ENCODE results near the gene FBXO22. TPM values are rescaled to one million over a fixed set of nuclear protein-coding genes. Genes with fewer than 3 reads are reported as not detected.
"Not testable (repeated sequence)": the region's sequence is repeated elsewhere in the genome, so short reads cannot be mapped to it uniquely, and the experiment has no call there.

The FBXO22 gene
- total and polyA plus RNA-seq, 2 donors (not counting 1 experiment from before 2014, with no cell fraction given): 27.0 to 75.6 TPM

DNA sequence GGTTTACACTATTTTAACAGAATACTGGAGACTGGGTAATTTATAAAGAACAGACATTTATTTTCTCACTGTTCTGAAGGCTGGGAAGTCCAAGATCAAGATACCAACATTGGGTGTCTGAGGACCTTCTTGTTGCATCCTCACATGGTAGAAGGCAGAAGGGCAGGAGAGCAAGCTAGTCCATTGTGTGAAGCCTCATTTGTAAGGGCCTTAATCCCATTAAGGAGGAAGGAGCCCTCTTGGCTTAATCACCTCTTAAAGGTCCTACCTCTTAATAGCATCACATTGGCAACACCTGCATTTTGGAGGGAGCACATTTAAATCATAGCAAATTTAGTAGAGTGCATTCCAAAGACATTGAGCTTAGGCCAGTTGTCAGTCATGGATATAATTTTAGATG is 34.2 kb upstream of the FBXO22 start:
- Histone ChIP-seq H3K4me3 (replicated peaks in 1 of 4; ENCODE audit: control extremely low read depth in 1 of 4, insufficient read depth in 1 of 4, low read depth in 3 of 4, low read length in 4 of 4) (no peak overlapping the region), H3K36me3 (ENCODE audit: control insufficient read depth, insufficient read depth, low read length) (no peaks in the 10 kb centered on the region), H3K27ac (ENCODE audit: insufficient read depth, low read length) (no peak overlapping the region), H3K4me1 (ENCODE audit: control insufficient read depth, extremely low read depth, insufficient read depth, low read length) (no peaks in the 10 kb centered on the region), H3K4me2 (ENCODE audit: extremely low read depth, insufficient read depth, low read length) (no peak overlapping the region), H2AFZ (ENCODE audit: low read length) (no peak overlapping the region), H3K9me3 (ENCODE audit: control insufficient read depth, insufficient read depth, low read depth, low read length) (no peaks in the 10 kb centered on the region), H3K9ac (ENCODE audit: insufficient read depth, low read length) (no peak overlapping the region), H4K20me1 (ENCODE audit: control insufficient read depth, extremely low read depth, insufficient read depth, low read length) (no peaks in the 10 kb centered on the region), H3K27me3 (ENCODE audit: control insufficient read depth, insufficient read depth, low read length) (no peaks in the 10 kb centered on the region), H3K79me2 (ENCODE audit: control insufficient read depth, insufficient read depth, low read length) (peaks cover 2% of the 10 kb centered on the region)
- DNase-seq (ENCODE audit: low read depth in 2 of 2): no peak
- TF ChIP-seq, protein P1, sequence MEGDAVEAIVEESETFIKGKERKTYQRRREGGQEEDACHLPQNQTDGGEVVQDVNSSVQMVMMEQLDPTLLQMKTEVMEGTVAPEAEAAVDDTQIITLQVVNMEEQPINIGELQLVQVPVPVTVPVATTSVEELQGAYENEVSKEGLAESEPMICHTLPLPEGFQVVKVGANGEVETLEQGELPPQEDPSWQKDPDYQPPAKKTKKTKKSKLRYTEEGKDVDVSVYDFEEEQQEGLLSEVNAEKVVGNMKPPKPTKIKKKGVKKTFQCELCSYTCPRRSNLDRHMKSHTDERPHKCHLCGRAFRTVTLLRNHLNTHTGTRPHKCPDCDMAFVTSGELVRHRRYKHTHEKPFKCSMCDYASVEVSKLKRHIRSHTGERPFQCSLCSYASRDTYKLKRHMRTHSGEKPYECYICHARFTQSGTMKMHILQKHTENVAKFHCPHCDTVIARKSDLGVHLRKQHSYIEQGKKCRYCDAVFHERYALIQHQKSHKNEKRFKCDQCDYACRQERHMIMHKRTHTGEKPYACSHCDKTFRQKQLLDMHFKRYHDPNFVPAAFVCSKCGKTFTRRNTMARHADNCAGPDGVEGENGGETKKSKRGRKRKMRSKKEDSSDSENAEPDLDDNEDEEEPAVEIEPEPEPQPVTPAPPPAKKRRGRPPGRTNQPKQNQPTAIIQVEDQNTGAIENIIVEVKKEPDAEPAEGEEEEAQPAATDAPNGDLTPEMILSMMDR (conservative IDR thresholded peaks at IDR 0.05 in 1 of 2, IDR thresholded peaks at IDR 0.05 in 1 of 2; ENCODE audit: low read depth in 1 of 2, low read length in 2 of 2): no peak
- no peak for TF ChIP-seq EZH2 (IDR thresholded peaks at IDR 0.05; ENCODE audit: low read length, missing control alignments)

DNA sequence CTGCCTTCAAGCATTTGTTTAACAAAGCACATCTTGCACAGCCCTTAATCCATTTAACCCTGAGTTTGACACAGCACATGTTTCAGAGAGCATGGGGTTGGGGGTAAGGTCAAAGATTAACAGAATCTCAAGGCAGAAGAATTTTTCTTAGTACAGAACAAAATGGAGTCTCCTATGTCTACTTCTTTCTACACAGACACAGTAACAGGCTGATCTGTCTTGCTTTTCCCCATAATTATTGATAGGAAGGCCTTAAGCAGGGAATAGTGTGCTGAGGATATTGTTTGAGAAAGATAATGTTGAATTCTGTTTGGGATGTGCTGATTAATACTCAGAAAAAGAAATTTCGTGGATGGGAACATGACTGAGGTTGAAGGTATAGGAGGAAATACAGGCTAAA is 32.1 kb upstream of the FBXO22 start:
- not testable (repeated sequence) for H4K20me1 ChIP-seq (ENCODE audit: control insufficient read depth, extremely low read depth, insufficient read depth, low read length); H3K9ac ChIP-seq (ENCODE audit: insufficient read depth, low read length)

DNA sequence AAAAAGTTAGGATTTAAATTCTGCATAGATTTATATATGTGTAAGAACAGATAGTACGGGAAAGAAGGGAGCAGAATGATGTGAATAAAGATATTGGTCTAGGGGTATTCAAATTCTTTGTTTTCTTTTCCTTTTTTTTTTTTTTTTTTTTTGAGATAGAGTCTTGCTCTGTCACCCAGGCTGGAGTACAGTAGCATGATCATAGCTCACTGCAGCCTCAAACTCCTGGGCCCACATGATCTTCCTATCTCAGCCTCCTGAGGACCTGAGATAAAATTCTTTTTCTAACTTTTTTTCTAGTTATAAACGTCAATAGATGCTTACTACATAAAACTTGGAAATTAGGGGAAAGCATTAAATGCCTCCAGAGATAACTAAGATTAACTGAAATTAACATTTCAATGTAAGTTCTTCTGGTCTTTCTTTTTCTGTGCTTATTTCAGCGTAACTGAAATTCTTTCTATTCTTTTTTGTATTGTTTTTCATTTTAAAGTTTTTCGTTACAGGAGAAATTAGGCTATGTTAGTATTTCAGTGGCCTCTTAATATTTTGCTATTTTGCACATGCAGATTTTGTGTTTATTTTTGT is 31.2 kb upstream of the FBXO22 start:
- Histone ChIP-seq H3K9ac (ENCODE audit: insufficient read depth, low read length) (no peak overlapping the region), H3K4me1 (ENCODE audit: control insufficient read depth, extremely low read depth, insufficient read depth, low read length) (no peaks in the 10 kb centered on the region), H3K36me3 (ENCODE audit: control insufficient read depth, insufficient read depth, low read length) (peaks cover 2% of the 10 kb centered on the region), H3K79me2 (ENCODE audit: control insufficient read depth, insufficient read depth, low read length) (no peaks in the 10 kb centered on the region), H3K4me3 (replicated peaks in 1 of 4; ENCODE audit: control extremely low read depth in 1 of 4, insufficient read depth in 1 of 4, low read depth in 3 of 4, low read length in 4 of 4) (no peak overlapping the region), H3K9me3 (ENCODE audit: control insufficient read depth, insufficient read depth, low read depth, low read length) (no peaks in the 10 kb centered on the region), H3K4me2 (ENCODE audit: extremely low read depth, insufficient read depth, low read length) (no peak overlapping the region), H2AFZ (ENCODE audit: low read length) (no peak overlapping the region), H4K20me1 (ENCODE audit: control insufficient read depth, extremely low read depth, insufficient read depth, low read length) (no peaks in the 10 kb centered on the region), H3K27ac (ENCODE audit: insufficient read depth, low read length) (no peak overlapping the region), H3K27me3 (ENCODE audit: control insufficient read depth, insufficient read depth, low read length) (no peaks in the 10 kb centered on the region)
- DNase-seq (ENCODE audit: low read depth in 2 of 2): no peak
- no peak for TF ChIP-seq EZH2 (IDR thresholded peaks at IDR 0.05; ENCODE audit: low read length, missing control alignments)
- TF ChIP-seq, protein P1 (conservative IDR thresholded peaks at IDR 0.05 in 1 of 2, IDR thresholded peaks at IDR 0.05 in 1 of 2; ENCODE audit: low read depth in 1 of 2, low read length in 2 of 2): no peak

More for the DNA sequence above, 32.1 kb upstream of the FBXO22 start:
- not testable (repeated sequence) for H3K36me3 ChIP-seq (ENCODE audit: control insufficient read depth, insufficient read depth, low read length); H3K9me3 ChIP-seq (ENCODE audit: control insufficient read depth, insufficient read depth, low read depth, low read length); H3K27ac ChIP-seq (ENCODE audit: insufficient read depth, low read length); DNase-seq (ENCODE audit: low read depth in 2 of 2); H3K4me3 ChIP-seq (replicated peaks in 1 of 4; ENCODE audit: control extremely low read depth in 1 of 4, insufficient read depth in 1 of 4, low read depth in 3 of 4, low read length in 4 of 4); H3K4me1 ChIP-seq (ENCODE audit: control insufficient read depth, extremely low read depth, insufficient read depth, low read length); H3K79me2 ChIP-seq (ENCODE audit: control insufficient read depth, insufficient read depth, low read length); H2AFZ ChIP-seq (ENCODE audit: low read length); H3K27me3 ChIP-seq (ENCODE audit: control insufficient read depth, insufficient read depth, low read length); H3K4me2 ChIP-seq (ENCODE audit: extremely low read depth, insufficient read depth, low read length)
